Subcutaneous adipose tissue (tissue), 4 donors: ENCODE data around the gene LARP6. TPM values are rescaled to one million over a fixed set of nuclear protein-coding genes. Genes with fewer than 3 reads are reported as not detected.

Experiments used
- CTCF ChIP-seq: fragments of 450-650 bp; IDR thresholded peaks from one replicate; pipeline ENCODE4 v1.5.1; 2016; ENCODE audit warnings: low read depth, mild to moderate bottlenecking, control low read depth, antibody characterized with exemption, moderate library complexity
- total RNA-seq, 4 donors: library from RNA; depleted of rRNA; stranded (reverse); fragments of >200 nt; gene quantifications; one replicate each; pipeline ENCODE4 v1.1.0, GENCODE V29; 2016

Gene LARP6
- total RNA-seq, 4 donors from 2014 or later = 42.9 to 139 (median 61.2) TPM

GRCh38 chr15:70823196-70823595 lies 30.8 kb downstream of the LARP6 start:
- TF ChIP-seq CTCF = no peak

GRCh38 chr15:70820214-70820613 lies 33.7 kb downstream of the LARP6 start:
- TF ChIP-seq CTCF = no peak

GRCh38 chr15:70818580-70818979 lies 35.4 kb downstream of the LARP6 start:
- TF ChIP-seq CTCF = no peak

GRCh38 chr15:70817266-70817665 lies 36.7 kb downstream of the LARP6 start:
- no peak for TF ChIP-seq CTCF

- TF ChIP-seq CTCF = no peak
Observed at GRCh38 chr15:70815604-70816003, 38.4 kb downstream of the LARP6 start.

GRCh38 chr15:70812827-70813364 lies 41.1 kb downstream of the LARP6 start:
- no peak for TF ChIP-seq CTCF

GRCh38 chr15:70810916-70811578 lies 42.9 kb downstream of the LARP6 start:
- no peak for TF ChIP-seq CTCF
